ENCODE measurements around the gene ICE1. TPM values are rescaled to one million over a fixed set of nuclear protein-coding genes. Genes with fewer than 3 reads are reported as not detected.
"Not testable (repeated sequence)": the region's sequence is repeated elsewhere in the genome, so short reads cannot be mapped to it uniquely, and the experiment has no call there.

The ICE1 gene
- total RNA-seq, 4 donors from 2014 or later: 8.1 to 27.1 (median 17.5) TPM

DNA sequence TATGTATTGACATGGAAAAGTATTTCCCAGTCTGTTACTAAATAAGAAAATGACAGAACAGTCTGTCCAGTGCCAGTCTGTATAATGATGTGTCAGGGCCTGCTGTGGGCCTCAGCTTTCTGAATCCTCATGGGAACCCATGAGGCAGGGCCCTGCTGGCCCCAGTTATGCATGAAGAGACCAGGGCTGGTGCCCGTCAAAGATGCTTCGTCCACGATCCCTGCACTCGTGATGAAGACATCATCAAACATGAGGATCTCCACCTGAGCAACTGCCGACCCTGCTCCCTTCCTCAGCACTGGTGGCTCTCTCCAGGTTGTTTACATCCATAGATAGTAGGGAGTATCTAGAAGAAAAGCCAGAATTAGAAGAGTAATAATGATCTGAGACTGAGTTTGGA is 52.5 kb downstream of the ICE1 start:
- Histone ChIP-seq H3K27ac (no peak overlapping the region), H3K27me3 (no peaks in the 10 kb centered on the region), H3K4me1 (no peaks in the 10 kb centered on the region), H3K36me3 (peaks cover 3 to 74% (median 8%) of the 10 kb centered on the region in 3 donors), H3K9me3 (no peaks in the 10 kb centered on the region), H3K4me3 (no peak overlapping the region)
- DNase-seq: no peak
- 92 to 94% methylated on average over 3 to 5 of the region's 5 CpGs for whole genome bisulfite sequencing, 2 donors
- intact Hi-C loops (cut with DNase I): no loop called here
- no peak for TF ChIP-seq POLR2A (IDR thresholded peaks at IDR 0.05)
- TF ChIP-seq, protein P1, sequence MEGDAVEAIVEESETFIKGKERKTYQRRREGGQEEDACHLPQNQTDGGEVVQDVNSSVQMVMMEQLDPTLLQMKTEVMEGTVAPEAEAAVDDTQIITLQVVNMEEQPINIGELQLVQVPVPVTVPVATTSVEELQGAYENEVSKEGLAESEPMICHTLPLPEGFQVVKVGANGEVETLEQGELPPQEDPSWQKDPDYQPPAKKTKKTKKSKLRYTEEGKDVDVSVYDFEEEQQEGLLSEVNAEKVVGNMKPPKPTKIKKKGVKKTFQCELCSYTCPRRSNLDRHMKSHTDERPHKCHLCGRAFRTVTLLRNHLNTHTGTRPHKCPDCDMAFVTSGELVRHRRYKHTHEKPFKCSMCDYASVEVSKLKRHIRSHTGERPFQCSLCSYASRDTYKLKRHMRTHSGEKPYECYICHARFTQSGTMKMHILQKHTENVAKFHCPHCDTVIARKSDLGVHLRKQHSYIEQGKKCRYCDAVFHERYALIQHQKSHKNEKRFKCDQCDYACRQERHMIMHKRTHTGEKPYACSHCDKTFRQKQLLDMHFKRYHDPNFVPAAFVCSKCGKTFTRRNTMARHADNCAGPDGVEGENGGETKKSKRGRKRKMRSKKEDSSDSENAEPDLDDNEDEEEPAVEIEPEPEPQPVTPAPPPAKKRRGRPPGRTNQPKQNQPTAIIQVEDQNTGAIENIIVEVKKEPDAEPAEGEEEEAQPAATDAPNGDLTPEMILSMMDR (IDR thresholded peaks at IDR 0.05): no peak

DNA sequence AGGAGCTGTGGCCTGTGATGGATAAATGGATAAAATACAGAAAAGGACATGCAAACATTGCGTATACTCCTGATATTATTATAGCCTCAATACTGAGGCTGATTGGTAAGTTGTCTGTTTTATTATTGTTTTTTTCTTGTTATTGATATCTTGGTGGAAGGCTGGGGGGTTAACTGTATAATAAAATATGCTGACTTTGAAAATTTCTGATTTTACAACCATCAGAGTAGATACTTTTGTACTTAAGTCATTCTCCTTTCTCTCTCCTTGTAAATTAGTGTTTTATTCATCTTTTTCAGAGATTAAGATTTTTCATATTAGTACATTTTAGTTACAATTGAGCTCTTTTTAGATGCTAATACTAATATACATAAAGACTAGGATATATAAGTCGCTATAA is 53.5 kb downstream of the ICE1 start:
- H3K27me3 ChIP-seq: no peaks in the 10 kb centered on the region
- no peaks in the 10 kb centered on the region for H3K4me1 ChIP-seq
- intact Hi-C loops (cut with DNase I): no loop called here
- H3K36me3 ChIP-seq: peaks cover 3 to 76% (median 8%) of the 10 kb centered on the region in 3 donors
- WGBS, 2 donors: 89 to 94% methylated on average over 2 of the region's 2 CpGs
- no peak for DNase-seq
- H3K9me3 ChIP-seq: no peaks in the 10 kb centered on the region
- H3K4me3 ChIP-seq: no peak overlapping the region
- TF ChIP-seq, protein P1 (IDR thresholded peaks at IDR 0.05): no peak
- TF ChIP-seq POLR2A (IDR thresholded peaks at IDR 0.05): no peak
- H3K27ac ChIP-seq: no peak overlapping the region

DNA sequence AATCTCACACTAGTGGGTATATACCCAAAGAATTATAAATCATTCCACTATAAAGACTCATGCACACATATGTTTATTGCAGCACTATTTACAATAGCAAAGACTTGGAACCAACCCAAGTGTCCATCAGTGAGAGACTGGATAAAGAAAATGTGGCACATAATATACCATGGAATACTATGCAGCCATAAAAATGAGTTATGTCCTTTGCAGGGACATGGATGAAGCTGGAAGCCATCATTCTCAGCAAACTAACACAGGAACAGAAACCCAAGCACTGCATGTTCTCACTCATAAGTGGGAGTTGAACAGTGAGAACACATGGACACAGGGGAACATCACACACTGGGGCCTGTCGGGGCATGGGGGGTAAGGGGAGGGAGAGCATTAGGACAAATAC is 57.1 kb downstream of the ICE1 start:
- H3K4me3 ChIP-seq: not testable (repeated sequence)
- H3K36me3 ChIP-seq: peaks cover 3 to 85% (median 8%) of the 10 kb centered on the region in 3 donors

DNA sequence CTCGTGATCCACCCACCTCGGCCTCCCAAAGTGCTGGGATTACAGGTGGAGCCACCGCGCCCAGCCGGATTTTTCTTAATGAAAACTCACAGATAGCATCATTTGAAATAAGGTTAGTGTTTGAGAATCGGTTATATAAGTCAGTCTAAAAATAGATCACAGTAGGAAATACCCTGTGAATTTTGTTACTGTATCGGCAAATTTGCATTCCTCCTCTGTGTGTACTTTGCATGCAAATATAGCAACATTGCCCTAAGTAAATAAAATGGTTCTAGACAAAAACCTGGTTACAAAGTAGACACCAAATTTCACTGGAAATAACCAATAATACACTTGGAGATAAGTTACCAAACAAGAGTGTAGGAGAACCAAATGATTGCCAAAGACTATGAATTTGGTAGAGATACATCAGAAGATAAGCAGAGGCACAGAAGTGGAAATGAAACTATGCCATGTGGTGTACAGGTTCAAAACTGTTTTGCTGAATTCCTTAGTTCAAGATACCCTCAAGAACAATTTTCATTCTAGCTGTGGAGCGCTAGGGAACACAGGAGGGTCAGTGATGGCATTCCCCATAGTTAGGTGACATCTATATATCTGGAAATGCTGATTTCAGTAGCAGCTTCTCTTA is 58.1 kb downstream of the ICE1 start:
- Histone ChIP-seq H3K36me3 (peaks cover 0 to 84% (median 5%) of the 10 kb centered on the region in 3 donors), H3K9me3 (no peaks in the 10 kb centered on the region), H3K27ac (no peak overlapping the region), H3K4me1 (no peaks in the 10 kb centered on the region), H3K27me3 (no peaks in the 10 kb centered on the region), H3K4me3 (no peak overlapping the region)
- WGBS, 2 donors: 89 to 93% methylated on average over 6 to 8 of the region's 8 CpGs
- TF ChIP-seq POLR2A (IDR thresholded peaks at IDR 0.05): no peak
- TF ChIP-seq, protein P1 (IDR thresholded peaks at IDR 0.05): no peak
- intact Hi-C loops (cut with DNase I): no loop called here
- DNase-seq: no peak

More for the DNA sequence above, 57.1 kb downstream of the ICE1 start:
- intact Hi-C loops (cut with DNase I); H3K9me3 ChIP-seq; H3K27me3 ChIP-seq; DNase-seq; H3K4me1 ChIP-seq; H3K27ac ChIP-seq: not testable (repeated sequence)
- WGBS, 2 donors: 83 to 100% methylated on average over 1 of the region's 1 CpG

DNA sequence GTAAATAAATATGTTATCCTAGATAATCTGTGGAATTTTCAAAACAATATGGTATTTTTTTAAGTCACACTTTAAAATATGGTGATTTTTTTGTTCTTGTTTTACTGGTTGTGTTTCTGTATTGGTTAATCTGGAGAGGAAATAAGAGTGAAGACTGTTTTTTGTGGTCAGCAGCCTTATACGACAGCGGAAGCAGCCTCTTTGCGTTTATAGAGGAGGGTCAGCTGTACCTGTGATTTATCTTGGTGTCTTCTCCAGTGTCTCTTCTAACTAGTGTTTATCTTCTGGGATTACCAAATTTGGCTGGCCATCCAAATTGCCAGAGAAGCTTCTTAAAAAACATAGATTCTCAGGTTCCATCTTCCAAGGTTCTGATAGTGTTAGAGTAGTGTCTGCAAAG is 58.7 kb downstream of the ICE1 start:
- Histone ChIP-seq H3K4me3 (no peak overlapping the region), H3K27ac (no peak overlapping the region), H3K36me3 (peaks cover 0 to 84% (median 3%) of the 10 kb centered on the region in 3 donors), H3K27me3 (no peaks in the 10 kb centered on the region), H3K9me3 (no peaks in the 10 kb centered on the region), H3K4me1 (no peaks in the 10 kb centered on the region)
- TF ChIP-seq, protein P1 (IDR thresholded peaks at IDR 0.05): no peak
- TF ChIP-seq POLR2A (IDR thresholded peaks at IDR 0.05): no peak
- WGBS, 2 donors: 66 to 77% methylated on average over 3 of the region's 3 CpGs
- intact Hi-C loops (cut with DNase I): no loop called here
- no peak for DNase-seq

DNA sequence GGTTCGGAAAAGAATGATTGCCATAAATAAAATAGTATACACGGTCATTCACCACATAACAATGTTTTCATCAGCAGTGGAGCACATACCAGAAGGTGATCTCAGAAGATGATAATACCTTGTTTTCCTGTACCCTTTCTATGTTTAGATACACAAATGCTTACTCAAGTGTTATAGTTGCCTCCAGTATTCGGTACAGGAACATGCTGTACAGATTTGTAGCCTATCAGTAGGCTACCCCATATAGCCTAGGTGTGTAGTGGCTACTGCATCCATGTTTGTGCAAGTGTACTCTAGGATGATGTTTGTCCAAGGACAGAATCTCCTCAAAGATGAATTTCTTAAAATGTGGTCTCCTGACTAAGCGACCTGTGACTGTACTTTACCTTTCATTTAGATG is 59.2 kb downstream of the ICE1 start:
- WGBS, 2 donors: 91 to 93% methylated on average over 4 of the region's 4 CpGs
- DNase-seq: no peak
- intact Hi-C loops (cut with DNase I): no loop called here

More for the DNA sequence above, 59.2 kb downstream of the ICE1 start:
- Histone ChIP-seq H3K27ac (no peak overlapping the region), H3K4me3 (no peak overlapping the region), H3K9me3 (no peaks in the 10 kb centered on the region), H3K4me1 (no peaks in the 10 kb centered on the region), H3K36me3 (peaks cover 0 to 83% (median 0%) of the 10 kb centered on the region in 3 donors), H3K27me3 (no peaks in the 10 kb centered on the region)
- TF ChIP-seq, protein P1 (IDR thresholded peaks at IDR 0.05): no peak
- TF ChIP-seq POLR2A (IDR thresholded peaks at IDR 0.05): no peak

Measured in esophagus squamous epithelium (tissue), 5 donors.